HUDEP-2 (cell line): ENCODE results near the gene PKIG.

Experiments
- DNase-seq, 76 experiments: peaks; one replicate each; lab custom pipeline; 2025; ENCODE audit not compliant: unreplicated experiment in 76 of 76; lab: John Stamatoyannopoulos, UW

PKIG gene

DNA sequence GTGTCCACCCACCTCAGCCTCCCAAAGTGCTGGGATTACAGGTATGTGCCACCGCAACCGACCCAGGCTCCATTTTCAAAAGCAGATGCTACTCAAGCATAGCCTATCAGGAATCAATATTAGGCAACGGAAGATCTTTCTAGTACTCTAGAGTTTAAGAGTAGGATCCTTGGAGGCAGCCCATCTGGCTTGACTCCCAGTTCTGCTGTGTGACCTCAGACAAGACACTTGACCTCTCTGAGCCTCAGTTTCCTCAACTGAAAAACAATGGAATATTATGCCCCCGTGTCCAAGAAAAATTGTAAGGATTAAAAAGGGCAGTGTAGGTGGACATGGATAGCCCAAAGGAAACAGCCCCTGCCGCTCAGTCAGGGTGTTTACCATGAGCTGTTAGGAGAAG, 54.7 kb downstream of the PKIG start:
- no peak for DNase-seq

- DNase-seq, result no peak
Observed at GRCh38 chr20:44637522-44638372, 55.4 kb downstream of the PKIG start.

DNA sequence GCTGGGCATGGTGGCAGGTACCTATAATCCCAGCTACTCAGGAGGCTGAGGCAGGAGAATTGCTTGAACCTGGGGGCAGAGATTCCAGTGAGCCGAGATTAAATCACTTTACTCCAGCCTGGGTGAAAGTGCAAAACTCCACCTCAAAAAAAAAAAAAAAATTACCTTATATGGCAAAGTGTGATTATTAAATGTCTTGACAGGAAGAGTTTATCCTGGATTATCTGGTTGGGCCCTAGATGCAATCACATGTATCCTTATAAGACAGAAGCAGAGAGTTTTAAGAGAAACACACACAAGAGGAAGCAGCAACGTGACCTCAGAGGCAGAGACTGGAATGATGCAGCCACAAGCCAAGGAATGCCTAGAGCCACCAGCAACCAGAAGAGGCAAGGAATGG, 58.1 kb downstream of the PKIG start:
- DNase-seq, result no peak

- no peak for DNase-seq
Observed at GRCh38 chr20:44641325-44641724, 58.9 kb downstream of the PKIG start.

DNA sequence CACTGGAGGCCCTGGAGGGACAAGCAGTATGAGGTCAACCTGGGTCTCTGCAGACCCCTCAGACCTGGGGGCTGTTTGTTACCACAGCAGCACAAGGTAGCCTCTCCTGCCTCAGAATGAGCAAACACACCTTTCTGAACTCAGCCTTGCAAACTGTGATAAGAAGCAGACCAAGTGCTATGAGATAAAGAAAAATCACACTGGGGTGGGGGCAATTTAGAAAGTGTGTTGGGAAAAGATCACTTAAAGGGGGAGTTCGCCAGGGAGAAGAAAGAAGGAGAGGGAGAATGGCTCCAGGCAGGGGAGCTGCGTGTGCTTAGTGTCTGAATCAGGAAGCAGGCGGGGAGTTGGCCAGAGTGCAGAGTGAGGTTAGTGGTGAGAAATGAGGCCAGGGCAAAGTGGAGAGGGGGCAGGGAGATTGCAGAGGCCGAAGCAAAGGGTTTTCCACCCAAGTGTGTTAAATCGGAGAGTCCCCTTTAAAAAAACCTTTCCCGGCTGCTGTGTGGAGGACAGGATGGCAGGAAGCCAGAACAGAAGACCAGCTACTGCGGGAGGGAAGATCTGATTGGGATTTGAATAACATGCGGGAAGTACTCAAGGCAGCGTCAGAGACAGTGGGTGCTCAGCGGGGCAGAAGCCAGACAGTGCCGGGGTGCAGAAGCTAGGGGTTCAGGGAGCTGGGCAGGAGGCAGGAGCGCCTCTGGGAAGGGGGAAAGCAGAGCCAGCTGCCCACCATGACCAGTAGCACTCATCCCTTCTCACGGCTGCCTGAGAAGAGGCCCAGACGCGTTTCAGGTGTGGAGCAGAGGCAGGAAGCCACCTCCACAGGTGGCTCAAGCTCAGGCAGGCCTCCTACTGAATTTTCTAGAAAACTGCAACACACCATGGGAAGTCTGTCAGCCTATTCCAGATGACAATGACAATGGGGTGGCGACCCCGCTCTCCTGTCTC, 60.1 kb downstream of the PKIG start:
- no peak for DNase-seq

DNA sequence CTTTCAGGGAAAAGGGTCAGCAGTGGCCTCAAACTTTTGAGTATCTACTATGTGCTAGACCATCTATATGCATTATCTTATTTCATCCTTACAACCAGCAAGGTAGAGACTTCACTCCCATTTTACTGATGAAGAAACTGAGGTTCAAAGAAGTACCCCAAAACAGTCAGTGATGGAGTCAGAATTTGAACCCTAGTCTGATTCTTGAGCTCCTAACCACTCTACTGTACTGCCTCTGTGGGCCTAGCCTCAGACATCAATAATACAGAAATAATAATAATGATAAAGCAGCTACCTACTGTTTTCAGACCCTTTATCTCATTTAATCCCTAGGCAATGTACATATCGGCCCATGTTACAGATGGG, 60.8 kb downstream of the PKIG start:
- DNase-seq, result no peak

DNA sequence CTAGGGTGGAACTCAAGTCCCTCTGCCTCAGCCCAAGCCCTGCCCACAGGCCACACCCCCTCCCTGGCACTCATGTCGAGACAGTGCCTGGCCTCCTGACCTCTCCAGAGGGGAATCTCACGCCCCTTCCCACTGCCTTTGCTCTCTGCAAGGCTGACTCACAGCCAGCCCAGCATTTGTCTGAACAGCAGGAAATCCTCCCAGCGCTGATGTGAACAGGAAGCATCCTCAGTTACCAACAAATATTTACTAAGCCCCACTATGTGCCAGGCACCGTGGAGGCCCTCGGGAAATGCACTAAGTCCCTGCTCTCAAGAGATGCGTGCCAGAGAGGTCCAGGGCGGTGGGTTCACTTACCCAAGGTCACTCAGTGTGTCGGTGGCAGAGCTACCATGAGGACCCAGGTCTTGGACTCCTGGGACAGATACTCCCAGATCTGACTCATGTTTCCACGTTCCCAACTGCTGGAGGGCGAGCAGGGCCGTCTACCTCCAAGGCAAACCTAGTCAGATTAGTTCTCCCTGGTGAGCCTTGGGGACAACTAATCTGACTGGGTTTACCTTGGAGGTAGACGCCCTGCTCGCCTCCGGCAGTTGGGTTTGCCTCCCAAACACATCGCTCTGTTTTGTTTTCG, 61.3 kb downstream of the PKIG start:
- no peak for DNase-seq

DNA sequence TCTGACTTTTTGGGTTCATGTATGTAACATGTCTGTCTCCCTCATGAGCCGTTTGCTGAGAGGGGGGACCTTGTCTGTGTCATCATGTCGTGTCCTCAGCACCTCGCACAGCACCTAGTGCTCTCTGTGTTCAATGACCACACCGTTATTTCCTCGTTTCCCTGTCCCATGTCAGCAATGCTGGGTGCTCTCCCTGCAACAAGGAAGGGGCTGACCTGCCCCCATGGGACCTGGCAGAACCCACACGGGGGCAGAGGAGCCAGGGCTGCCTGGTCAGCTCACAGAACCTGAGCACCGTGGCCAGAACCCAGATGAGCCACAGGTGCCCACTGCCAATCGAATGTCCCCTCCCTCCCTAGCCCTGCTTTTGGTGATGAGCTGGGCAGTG, 61.8 kb downstream of the PKIG start:
- no peak for DNase-seq

GRCh38 chr20:44644667-44645131, 62.3 kb downstream of the PKIG start:
- no peak for DNase-seq

DNA sequence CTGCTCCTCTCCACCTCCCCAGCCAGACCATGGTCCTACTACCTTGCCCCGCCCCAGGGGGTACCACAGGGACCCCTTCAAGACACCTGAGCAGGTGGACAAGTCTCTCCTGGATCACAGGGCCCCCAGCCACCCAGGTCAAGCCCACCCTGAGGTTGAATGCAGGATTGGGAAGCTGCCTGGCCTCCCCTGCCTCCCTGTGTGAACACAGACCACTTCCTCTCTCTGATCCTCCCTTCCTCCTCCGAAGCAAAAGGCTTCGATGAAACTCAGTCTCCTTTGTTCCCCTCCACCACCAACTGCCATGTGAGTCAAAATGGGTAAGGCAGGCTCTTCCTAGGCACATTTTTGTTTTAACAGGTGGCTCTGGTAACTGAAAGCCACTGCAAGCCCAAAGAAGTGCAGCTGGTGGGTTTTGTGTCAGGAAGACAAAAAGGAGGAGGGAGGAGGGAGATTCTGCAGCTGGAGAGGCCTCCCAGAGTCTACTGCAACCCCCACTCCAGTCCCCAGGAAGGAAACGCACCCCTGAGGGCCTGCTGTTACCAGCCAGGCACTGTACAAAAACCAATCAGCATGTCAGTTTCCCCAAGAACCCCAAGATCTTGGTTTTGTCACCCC, 63.8 kb downstream of the PKIG start:
- DNase-seq, result no peak

- DNase-seq, result no peak
Observed at GRCh38 chr20:44646641-44647274, 64.4 kb downstream of the PKIG start.

DNA sequence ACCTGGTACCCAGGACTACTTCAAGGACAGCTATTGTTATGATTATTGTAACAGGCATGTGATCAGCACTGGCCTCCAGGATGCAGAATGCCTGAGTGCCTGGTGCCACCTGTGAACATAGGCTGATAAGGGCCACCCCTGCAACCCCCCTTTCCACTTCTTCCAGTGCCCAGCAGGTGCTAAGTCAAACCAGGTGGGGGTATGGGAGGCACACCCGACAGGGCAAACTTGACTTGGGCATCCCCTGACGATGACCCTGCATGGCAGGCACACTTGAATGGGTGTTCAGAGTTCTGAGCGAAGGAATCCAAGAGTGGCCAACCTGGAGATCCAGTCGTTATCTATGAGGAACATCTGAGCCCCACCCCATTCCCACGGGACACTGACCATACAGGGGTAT, 65.7 kb downstream of the PKIG start:
- no peak for DNase-seq

DNA sequence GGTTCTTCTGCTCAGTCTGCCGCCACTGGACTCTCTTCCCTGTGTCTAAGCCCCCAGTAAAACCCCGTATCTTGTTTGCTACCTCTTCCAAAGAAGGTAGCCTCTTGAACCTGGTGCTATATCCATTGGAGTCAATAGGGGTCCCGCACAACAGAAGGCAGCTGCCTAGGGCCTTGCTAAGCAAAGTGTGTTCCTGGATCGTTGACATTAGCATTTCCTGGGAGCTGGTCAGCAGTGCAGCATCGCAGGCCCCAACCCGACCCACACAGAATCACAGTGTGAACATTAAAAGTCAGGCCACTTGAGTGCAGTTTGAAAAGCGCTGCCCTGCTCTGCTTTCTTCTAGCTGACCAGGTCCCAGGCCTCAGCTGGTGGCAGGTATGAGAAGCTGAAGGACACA, 66.2 kb downstream of the PKIG start:
- no peak for DNase-seq

- DNase-seq, result no peak
Observed at GRCh38 chr20:44649126-44649525, 66.7 kb downstream of the PKIG start.

DNA sequence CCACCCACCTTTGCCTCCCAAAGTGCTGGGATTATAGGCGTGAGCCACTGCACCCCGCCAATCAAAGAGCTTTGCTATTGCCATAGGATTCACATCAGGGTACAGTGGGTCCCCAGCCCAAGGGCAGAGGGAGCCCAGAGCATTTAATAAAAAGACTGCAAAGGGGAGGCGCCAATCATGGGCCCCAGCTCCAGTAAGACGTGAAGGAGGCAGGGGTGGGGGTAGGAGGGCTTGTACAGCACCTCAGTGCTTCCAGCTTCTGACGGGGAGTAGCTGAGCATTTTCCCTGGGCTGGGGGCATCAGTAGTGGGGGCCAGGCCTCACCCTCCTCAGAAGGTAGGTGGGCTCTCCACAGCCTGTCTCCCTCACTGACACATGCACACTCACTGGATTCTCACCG, 67.6 kb downstream of the PKIG start:
- no peak for DNase-seq

DNA sequence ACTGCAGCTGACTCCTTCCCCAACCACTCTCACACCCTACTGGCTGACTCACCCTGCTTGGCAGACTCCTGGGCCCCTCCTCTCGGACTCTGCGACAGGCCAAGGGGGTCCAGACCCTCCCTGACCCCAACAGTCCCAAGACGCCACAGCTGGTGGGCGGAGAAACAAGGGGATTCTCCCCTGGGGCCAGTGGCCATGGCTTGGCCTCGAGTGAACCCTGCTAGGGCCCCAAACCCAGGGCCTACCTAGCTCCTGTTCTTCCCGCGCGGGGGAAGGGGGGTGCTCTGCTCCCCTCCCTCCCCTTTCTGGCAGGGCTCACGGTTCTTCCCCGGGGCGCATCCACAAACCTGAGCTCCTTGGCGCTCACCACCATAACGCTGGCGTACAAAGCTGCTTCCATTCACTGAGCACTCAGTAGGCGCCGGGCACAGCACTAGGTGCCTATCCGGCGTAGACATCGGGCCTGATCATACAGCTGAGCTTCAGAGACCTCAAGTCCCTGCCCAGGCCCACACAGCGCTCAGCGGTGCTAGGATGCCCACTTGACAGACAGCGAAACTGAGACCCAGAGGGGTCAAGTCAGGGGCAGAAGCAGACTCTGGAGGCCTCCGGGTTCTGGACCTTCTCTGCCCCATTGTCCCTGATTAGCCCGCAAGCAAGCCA, 68.5 kb downstream of the PKIG start:
- DNase-seq, result no peak

DNA sequence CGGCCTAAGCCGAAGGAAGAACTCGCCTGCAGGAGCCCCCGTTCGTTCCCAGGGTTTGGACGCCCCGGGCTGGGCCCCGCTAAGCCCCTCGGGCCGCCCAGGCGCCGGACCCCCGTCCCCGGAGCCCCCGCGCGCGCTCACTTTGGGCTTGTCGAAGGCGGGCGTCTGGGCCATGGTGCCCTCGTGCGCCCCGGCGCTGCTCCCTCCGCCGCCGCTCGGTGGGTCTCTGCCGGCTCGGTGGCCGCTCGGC, 69.0 kb downstream of the PKIG start:
- DNase-seq, result no peak

GRCh38 chr20:44651684-44652423, 69.5 kb downstream of the PKIG start, which contains the start of gene ADA:
TSS of gene ADA (minus strand) at chr20:44651699. CDS start at chr20:44651607, 92 bp downstream.
- no peak for DNase-seq

GRCh38 chr20:44653546-44653945, 71.2 kb downstream of the PKIG start:
- DNase-seq, result no peak
